ENCODE results near the gene CIITA.
"Not testable (repeated sequence)": the region's sequence is repeated elsewhere in the genome, so short reads cannot be mapped to it uniquely, and the experiment has no call there.

The CIITA gene

DNA sequence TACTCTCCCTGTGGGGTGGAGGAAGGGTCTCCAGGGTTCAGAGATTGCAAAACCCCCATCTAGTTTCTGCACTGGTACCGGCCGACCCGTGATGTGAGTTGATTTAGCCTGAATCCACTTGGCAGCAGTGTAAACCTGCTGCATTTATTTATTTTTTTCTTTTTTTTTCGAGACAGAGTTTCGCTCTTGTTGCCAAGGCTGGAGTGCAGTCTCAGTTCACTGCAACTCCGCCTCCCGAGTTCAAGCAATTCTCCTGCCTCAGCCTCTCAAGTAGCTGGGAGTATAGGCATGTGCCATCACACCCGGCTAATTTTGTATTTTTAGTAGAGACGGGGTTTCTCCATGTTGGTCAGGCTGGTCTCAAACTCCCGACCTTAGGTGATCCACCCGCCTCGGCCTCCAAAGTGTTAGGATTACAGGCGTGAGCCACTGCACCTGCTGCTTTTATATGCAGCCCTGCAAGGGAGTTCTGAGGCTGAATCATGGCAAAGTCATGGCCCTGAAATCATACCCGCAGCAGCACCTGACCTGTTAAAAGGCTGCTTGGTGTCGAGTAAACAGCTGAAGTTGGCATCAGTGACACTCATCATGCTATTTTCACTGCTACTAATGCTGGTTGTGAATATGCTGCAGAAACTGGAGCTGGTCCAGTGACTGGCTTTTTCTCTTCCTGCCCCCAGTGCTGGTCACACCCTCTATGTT is 43.9 kb downstream of the CIITA start:
- no peak for DNase-seq

DNA sequence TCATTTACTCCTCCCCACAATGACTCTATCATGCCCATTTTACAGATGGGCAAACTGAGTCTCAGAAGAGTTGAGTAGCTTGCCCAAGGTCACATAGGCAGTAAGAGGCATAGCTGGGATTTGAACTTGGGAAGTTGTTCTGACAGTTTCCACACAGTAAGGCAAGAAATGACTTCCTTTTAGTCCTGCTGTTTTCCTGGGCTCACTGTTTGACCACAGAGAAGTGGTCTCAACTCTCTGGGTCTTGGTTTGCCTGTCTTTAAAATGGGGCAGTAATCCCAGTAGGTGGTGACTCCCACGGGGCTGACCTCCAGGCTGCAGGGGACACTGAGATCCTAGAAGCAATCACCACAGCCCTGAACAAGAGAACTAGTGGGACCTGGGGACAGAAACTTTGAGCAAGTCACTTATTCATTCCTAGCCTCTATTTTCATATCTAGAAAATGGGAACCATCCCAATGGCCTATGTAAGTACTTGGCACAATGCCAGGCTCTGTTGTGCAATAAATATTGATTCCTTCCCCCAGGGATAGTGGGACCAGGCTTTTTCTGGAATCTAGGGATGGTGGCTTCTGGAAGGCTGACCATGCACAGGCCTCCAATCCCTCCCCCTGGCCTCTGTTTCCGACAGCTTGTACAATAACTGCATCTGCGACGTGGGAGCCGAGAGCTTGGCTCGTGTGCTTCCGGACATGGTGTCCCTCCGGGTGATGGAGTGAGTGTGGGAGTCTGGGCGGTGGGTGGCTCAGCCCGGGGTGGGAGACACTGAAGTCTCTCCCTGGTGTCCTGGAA is 44.7 kb downstream of the CIITA start:
- DNase-seq: no peak

DNA sequence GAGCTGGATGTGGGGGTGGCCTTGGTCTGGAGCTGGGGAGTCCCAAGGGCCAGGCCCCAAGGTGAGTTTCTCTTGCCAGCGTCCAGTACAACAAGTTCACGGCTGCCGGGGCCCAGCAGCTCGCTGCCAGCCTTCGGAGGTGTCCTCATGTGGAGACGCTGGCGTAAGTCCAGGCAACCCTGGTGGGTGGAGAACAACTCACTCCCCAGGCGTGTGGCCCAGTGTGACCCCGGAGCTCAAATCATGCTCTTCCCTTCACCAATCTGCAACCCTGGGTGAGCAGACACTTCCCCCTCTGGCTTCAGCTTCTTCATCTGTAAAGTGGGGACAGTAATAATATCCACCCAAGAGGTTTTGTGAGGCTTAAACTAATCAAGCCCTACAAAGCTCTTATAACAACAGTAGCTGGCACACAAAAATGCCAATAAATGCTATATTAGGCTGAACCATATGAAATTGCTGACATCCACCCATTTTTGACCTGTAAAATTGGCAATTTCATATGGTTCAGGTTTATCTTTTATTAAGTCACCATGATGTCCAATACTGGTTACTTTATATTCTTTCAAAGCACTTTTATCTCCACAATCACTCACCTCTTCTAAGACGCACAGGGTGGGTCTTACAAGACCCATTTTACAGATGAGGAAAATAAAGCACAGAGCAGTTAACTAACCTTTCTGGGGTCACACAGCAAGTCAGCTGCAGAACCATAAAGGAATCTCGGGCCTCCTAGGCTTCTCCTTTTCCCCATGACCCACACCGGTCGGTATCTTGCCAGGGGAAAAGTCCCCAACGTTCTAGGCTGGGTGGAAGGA is 45.5 kb downstream of the CIITA start:
- no peak for DNase-seq

DNA sequence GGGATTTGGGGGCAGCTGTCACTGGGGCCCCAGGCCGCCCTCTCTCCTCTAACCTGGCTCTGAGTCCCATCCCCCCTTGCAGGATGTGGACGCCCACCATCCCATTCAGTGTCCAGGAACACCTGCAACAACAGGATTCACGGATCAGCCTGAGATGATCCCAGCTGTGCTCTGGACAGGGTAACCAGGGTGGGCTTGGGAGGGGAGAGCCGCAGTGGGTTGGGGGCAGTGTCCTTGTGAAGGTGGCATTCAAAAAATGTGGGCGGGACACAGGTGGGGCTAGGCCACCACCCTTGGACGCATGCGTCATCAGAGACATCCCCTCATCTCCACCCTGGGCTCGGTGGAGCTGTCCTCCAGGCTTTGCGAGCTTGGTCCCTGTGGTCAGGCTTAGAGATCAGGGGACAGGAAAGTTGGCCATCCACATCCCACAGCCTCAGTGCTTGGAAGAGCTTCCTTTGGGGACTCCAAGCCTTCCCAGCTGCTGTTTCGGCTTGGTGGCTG is 46.2 kb downstream of the CIITA start:
- DNase-seq: no peak

DNA sequence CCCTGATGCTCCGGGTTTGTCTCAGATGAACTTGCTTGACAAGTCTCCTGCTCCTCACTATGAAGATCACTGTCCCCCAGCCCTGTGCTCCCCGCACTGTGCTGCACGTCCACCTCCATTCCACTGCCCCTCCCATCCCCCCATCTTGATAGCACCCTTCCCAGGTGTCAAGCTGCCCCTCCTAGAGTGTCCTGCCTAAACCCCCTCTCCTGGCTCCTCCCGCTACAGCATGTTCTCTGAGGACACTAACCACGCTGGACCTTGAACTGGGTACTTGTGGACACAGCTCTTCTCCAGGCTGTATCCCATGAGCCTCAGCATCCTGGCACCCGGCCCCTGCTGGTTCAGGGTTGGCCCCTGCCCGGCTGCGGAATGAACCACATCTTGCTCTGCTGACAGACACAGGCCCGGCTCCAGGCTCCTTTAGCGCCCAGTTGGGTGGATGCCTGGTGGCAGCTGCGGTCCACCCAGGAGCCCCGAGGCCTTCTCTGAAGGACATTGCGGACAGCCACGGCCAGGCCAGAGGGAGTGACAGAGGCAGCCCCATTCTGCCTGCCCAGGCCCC is 46.7 kb downstream of the CIITA start:
- DNase-seq: no peak

DNA sequence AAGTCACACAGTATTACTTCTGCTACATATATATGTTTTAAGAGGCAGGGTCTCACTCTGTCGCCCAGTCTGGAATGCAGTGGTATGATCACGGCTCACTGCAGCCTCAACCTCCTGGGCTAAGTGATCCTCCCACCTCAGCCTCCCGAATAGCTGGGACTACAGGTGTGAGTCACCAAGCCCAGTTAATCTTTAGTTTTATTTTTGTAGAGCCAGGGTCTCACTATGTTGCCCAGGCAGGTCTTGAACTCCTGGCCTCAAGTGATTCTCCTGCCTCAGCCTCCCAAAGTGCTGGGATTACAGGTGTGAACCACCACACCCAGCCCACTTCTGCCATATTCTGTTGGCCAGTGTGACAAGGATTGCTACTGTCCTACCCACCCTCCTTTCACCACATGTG is 48.3 kb downstream of the CIITA start:
- DNase-seq: not testable (repeated sequence)

DNA sequence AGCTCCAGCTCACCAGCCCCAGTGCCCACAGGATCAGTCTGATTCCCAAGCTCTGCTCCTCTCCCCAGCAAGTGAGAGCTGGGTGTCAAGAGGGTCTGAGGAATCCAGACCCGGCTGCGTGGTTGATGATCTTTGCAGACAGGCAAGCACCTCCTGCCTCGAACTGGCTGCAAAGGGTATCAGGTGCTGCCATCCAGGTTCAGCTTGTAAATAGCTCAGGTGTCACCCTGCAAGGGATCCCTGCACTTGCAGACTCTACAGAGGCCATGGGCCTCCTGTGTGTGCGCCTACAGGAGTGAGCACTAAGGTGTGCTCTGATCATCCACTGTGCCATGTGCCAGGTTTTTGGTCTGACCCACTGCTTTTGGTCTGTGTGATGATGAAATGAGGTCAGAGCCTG is 49.1 kb downstream of the CIITA start:
- no peak for DNase-seq

DNA sequence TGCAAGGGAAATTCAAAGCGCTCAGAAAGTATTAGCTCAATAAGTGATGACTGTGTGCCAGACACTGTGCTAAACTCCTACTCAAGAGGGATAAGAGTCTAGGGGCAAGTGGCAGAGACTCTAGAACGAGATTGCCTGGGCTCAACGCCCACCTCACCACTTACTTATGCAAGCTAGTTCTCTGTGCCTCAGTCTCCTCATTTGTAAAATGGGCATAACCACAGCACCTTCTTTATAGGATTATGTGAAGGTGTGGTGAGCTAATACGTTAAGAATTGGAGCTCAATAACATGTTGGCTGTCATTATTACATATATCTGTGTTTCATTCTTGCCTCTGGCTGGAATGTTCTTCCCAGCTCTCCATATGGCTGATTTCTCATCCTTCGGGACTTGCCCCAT is 49.9 kb downstream of the CIITA start:
- no peak for DNase-seq

DNA sequence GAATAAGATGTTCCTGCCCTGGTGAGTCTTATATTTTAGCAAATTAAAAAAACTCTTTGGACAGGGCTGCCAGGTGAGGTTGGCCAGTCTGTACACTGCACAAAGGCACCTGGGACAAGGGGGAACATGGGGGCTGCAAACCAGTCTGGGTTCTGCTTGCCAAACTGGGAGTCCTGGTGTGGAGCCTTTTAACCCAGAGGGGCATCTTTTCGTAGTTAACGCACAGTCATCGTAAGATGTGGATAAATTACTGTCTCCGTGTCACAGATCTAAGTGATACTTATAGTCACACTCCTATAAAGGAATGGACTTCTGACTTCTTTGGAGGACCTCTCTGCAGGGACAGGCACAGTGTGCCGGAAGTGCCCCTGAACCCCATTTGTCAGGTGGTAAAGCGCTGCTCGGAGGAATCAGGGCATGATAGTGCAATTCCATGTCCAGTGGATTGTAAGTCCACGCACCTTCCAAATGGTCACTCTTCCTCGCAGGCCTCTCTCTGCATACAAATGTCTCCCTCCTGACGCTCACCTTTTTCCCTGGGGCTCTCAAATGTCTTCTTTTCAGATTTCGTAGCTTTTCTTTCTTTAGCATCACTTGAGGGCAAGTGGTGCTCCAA is 50.6 kb downstream of the CIITA start:
- DNase-seq: no peak

DNA sequence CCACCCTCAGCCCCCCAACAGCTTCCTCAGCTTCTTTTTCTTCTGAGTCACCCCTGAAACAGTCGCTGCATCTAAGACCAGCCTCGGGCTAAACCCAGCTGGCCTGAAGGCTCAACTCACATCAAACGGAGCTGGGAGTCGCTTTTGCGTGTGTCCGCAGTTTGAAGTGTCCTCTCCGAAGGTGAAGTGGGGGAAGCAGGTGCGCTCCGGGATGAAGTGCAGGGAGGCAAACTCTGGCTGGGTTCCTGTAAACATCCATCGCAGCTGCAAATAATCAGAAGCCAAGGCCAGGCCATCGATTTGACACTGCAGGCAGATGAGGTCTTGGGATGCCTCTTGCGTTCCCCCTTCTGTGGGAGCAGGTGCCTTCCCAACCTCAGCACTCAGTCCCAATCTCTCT is 52.1 kb downstream of the CIITA start:
- not testable (repeated sequence) for DNase-seq

DNA sequence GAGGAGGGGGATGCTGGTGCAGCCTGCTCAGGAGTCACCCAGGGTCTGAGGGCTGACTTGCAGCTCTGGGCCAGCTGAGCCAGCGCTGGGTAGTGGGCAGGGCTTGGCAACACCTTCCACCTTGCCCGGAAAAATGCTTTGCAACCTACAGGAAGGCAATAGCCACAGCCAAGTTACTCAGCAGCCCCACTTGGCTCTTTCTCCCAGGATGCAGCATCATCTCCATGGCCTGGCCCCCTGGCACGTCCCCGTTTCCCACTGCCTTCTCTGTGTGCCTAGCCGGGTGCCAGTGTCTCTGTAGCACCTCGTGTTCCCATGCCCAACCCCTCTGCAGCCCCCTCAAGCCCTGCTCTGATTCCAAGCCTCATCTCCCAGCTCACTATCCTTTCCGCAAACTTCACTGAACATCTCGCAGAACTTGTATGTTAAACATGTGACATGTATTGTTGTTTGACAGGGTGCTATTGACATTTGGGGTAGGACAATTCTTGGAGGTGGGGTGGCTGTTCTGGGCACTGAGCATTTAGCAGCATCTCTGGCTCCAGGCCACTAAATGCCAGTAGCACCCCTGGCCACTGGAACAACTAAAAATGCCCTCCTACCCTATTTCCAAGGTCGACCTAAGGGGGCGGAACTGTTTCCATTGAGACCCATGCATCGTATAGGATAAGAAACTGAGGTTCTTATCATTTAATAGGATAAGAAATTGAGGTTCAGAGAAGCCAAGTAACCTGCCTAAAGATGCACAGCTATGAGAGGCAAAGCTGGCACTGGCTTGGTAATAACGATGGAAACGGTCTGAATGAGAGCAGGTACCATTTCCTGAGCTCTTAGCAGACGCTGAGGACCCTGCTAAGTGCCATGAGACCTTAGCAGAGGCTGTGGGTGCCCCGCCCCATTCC is 53.1 kb downstream of the CIITA start:
- DNase-seq: no peak

DNA sequence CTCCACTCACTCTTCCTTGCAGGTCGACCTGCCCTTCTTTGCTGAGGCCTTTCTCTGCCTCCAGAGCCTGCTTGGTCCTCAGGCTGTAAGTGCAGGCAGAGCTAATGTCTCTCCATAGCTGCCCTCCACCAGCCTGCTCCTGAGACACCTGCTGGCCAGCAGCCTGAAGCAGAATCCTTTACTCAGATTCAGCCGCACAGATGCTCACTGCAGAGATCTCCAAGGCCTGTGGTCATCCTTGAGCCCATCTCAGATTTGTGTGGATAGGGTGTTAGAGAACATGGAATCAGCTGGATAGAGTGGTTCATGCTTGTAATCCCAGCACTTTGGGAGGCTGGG is 53.7 kb downstream of the CIITA start:
- DNase-seq: no peak

DNA sequence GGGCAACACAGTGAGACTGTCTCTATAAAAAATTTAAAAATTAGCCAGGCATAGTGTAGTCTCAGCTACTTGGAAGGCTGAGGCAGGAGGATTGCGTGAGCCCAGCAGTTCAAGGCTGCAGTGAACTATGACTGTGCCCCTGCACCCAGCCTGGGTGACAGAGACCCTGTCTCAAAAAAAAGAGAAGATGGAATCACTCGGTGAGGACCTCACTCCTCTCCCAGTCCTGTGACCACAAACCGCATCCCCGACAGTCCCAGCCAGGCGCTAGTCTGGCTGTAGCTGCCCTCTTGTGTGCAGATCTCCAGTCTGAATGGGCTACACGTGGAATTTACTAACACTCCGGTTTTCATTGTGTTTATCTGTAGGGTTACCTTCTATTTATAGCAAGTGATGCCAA is 54.1 kb downstream of the CIITA start:
- no peak for DNase-seq

DNA sequence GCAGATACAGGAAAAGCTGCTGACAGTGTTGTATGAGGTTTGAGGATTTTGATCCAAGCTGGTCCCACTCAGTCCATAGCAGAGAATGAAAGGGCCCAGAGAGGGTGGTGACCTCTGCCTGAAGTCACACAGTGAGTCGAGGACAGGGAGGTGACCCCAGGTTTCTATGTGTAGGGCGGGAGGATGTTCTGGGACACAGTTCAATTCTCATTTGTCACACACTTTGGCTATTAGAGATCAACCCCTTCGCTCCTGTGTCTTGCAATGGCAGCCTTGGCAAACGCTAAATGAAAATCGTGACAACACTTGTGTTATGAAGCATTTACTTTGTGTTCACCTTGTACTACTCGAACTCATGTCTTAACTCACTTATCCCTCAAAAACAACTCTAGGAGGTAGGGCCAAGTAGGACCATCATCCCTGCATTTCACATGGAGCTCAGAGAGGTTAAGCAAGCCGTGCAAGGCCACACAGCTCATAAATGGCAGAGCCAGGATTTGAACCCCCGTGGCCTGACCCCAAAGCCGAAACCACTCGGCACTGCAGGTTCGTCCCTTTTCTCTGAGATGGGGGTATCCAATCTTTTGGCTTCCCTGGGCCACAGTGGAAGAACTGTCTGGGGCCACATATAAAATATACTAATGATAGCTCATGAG is 55.1 kb downstream of the CIITA start:
- DNase-seq: no peak

DNA sequence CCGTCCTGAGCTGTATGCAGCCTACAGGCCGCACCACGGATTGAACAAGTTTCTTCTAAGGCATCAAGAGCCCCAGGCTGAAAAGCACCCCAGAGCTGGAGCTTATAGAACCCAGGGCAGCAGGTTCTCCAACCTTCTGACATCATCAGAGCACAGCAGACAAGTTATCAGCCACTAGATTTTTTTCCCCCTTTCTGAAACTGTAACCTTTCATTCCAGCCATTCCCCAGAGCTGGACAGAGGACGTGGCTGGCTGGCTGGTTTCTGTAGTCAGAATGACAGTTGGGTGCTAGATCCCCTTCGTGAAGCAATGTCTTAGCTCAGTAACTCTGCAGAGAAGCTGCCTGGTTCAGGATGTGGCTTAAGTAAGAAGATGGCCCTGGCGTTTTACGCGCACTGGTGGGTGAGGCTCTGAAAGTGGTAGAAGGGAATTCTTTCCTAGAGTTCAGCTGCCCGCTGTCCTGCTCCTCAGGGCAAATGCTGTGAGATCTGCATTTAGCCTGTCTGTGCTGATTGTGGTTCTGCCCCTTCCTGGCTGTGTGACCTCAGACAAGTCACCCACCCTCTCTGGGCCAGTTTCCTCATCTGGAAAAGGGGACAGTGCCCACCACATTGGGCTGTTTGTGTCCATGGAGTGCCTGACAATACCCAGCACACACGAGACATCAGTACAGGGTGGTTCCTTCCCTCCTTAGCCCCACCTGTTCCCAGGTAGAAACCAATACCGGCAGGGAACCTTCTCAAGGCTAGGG is 56.1 kb downstream of the CIITA start:
- no peak for DNase-seq

DNA sequence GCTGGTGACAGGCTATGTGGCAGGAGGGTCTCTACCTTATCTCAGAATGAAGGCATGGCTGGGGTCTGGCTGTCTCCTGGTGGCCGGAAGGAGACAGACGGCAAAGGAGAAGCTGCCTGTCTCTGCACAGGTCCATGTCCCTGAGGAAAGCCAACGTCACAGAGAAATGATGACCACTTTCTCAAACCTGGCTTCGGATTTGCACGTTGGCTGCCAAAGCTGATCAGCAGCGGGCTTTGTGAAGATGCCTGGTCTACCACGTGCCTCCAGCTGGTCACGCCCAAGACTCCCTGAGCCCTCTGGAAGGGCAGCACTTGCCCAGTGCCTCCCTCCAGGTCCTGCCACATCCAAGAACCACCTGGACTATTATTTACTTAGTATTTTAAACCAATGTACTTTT is 56.9 kb downstream of the CIITA start:
- no peak for DNase-seq

DNA sequence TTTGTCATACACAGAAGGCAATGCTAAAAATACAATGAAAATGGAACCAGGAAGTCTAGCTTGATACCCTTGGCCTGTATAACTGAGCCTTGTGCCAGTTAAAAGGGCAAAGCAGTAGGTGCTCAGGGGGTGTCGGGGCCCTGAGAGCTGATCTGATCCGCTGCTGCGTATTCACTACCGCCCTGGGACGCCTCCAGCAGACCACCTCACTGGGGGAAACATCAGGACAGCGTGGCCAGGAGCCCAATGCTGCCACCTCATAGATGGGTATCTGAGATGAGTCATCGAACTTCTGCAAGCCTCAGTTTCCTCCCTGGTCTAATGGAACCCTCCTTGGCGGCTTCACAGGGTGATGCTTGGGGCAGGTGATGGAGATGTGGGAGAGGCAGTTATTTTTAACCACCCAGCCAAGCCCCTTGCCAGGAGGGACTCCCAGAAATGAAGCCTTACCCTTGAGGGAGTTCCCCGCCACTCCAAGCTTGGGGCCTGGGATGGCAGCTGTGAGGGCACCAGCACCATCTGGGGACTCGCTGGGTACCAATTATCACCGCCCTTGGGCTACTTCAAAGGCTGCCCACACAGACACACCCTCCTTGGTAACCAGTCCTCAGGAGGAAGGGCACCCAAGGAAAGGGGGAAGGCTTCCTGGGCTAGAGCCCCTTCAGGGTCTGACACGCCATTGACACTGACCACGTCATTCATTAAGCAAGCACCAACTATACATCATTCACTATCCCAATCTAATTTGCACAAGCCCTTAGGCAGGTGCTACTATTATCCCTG is 57.5 kb downstream of the CIITA start:
- no peak for DNase-seq

DNA sequence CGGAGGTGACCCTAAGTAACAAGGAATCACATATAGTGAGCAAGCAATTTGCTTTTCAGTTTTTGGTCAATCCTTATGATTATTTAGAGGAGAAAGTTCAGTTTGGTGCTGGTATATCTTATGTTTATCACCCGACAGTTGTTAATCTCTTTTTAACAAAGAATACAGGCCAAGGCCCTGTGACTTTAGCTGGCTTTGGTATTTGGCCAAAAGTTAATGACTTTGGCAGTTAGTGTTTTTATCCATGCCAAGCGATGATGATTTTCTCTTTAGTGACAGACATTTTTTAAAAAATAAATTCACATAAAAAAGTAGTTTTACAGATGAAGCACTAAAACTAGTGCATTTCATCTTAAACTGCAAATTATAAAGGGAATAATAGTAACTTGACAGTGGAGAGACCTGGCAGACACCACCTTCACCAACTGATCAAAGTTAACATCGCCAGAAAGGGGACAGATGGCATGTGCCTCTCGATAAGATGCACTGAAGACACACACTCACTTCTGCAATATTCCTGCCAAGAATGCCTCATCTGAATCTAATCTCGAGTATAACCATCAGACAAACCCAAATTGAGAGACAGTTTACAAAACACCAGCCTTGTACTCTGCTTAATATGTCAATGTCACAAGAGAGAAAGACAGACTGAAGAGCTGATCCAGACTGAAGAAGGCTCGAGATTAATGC is 58.4 kb downstream of the CIITA start:
- DNase-seq: no peak
